Activated CD8-positive, alpha-beta memory T cell treated with anti-CD3 and anti-CD28 coated beads, Interleukin-2, amount 50 U/mL, for 4 hours (primary cell): ENCODE data around the gene RHOT1.
"Not testable (repeated sequence)": the region's sequence is repeated elsewhere in the genome, so short reads cannot be mapped to it uniquely, and the experiment has no call there.

ENCODE experiments used
- DNase-seq: peaks from one replicate; pipeline ENCODE4 v3.0.0-alpha.2; 2020

Gene RHOT1

DNA sequence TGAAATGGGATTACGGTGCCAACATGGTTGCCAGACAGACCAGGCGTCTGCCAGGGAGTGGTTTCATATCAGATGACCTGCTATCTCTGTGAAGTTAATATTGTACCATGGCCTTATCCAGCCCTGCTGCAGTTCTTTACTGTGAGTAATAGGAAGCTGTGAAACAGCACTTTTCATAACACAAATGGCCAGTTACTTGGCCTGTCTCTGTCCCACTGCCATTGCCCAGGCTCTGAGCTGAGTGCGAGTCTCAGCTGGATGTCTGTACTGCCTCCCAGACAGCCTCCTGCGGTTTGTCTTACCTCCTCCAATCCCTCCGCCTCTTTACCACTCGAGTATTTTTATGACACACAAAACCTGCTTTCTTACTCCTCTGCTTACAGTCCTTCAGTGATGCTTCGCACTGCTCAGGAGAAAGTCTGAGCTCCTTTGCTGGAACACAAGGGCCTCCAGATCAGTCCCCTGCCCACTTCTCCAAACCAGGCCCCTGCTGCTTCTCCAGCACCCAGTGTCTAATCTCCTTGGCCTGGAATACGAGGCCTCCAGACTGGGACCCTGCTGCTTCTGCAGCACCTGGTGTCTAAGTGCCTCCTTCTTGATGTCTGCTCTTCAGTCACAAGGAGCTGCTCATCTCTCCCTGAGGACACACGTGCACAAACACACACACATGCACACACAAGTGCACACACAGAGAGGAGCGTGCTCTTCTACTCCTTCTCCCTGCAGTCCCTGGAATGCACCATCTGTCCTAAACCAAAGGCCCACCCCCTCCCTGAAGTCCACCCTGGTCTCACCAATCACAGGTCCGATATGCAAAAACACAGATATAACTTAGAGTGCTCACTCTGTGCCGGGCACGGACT lies 17.1 kb upstream of the RHOT1 start:
- DNase-seq: no peak

DNA sequence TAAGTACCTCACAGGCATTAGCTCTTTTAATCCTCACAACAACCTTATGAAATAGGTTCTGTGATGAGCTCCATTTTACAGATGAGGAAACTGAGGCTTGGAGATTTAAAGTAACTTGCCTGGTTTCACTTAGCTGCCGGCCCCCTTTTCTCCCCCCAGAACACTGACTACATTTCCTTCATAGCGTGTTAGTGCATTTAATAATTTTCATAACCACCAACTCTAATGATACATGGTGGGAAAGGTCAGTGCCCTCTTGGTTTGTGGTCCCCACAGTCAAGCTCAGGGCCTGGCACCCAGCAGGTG lies 16.5 kb upstream of the RHOT1 start:
- no peak for DNase-seq

DNA sequence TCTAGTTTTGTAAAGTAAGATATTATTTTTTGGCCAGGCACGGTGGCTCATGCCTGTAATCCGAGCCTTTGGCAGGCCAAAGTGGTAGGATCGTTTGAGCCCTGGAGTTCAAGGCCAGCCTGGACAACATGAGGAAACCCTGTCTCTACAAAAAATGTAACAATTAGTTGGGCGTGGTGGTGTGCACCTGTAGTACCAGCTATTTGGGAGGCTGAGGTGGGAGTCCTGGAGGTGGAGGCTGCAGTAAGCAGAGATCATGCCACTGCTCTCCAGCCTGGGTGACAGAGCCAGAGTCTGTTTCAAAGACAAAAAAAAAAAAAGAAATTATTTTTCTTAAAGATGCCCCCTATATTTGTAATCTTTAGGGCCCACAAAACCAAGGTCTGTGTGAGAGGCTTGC lies 16.0 kb upstream of the RHOT1 start:
- no peak for DNase-seq

DNA sequence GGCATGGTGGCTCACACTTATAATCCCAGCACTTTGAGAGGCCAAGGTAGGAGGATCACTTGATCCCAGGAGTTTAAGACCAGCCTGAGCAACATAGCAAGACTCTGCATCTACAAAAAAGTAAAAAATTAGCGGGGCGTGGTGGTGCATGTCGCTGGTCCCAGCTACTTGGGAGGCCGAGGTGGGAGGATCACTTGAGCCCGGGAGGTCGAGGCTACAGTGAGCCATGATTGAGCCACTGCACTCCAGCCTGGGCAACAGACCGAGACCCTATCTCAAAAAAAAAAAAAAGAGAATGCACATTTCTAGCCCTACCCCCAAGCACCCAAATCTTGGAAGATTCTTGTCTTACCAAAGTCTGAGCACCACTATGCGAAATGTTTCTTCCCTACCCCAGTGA lies 15.6 kb upstream of the RHOT1 start:
- DNase-seq: no peak

- peak; percentile 77 for DNase-seq
Observed at GRCh38 chr17:32127158-32127897, 15.0 kb upstream of the RHOT1 start.

GRCh38 chr17:32128470-32128869 lies 13.8 kb upstream of the RHOT1 start:
- DNase-seq: not testable (repeated sequence)

GRCh38 chr17:32135497-32136117 lies 6.7 kb upstream of the RHOT1 start:
- DNase-seq: not testable (repeated sequence)

GRCh38 chr17:32136856-32137255 lies 5.4 kb upstream of the RHOT1 start:
- DNase-seq: no peak

DNA sequence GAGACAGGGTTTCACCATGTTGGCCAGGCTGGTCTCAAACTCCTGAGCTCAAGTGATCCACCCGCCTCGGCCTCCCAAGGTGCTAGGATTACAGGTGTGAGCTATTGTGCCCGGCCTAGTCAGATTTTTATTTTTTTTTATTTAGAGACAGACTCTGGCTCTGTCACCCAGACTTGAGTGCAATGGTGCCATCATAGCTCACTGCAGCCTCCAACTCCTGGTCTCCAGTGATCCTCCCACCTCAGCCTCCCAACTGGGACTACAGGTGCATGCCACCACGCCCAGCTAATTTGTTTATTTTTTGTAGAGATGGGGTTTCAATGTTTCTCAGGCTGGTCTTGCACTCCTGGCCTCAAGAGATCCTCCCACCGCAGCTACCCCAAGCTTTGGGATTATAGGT lies 2.8 kb upstream of the RHOT1 start:
- DNase-seq: not testable (repeated sequence)

- DNase-seq: no peak
Observed at GRCh38 chr17:32141258-32141657, 1.0 kb upstream of the RHOT1 start.

GRCh38 chr17:32141679-32142037 lies 644 bp upstream of the RHOT1 start:
- DNase-seq: no peak

DNA sequence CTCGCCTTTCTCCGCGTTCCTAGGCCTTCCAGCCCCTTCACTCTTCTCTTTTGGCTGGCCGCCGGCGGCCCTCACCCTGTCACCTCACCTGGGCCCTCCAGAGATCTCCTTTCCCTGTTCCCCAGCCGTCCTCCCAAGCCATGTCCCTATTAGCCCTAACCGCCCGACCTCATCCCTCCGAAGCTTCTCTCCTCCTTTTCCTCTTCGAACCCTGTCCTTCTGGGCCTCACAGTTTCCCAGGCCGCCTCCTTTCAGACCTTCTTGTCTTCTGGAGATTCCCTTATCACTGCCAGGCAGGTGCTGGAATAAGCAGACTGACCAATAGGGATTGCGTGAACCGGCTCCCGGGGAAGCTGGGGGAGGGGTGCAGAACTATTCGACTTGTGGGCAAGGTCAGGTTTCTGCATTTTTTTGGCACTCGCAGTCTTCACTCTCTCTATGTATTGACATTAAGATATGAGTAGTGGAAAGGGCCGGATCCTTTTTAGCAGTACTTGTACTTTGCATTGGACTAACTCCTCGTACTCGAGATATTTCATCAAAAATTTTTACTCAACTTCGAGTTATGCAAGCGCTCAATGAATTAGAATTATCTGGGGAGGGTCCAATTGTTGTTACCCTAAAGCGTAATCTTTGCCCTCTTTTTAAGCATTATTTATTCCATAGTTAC lies 690 bp downstream of the RHOT1 start:
- no peak for DNase-seq

GRCh38 chr17:32143527-32143870 lies 1.2 kb downstream of the RHOT1 start:
- DNase-seq: no peak

DNA sequence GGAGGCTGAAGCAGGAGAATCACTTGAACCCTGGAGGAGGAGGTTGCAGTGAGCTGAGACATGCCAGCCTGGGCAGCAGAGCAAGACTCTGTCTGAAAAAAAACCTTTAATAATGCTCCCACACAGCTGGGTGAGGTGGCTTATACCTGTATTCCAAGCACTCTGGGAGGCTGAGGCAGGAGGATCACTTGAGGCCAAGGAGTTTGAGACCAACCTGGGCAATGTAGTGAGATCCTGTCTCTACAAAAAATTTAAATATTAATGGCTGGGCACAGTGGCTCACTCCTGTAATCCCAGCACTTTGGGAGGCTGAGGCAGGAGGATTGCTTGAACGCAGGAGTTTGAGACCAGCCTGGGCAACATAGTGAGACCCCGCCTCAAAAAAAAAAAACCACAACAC lies 2.1 kb downstream of the RHOT1 start:
- DNase-seq: not testable (repeated sequence)

GRCh38 chr17:32148351-32148750 lies 6.0 kb downstream of the RHOT1 start:
- DNase-seq: no peak

- no peak for DNase-seq
Observed at GRCh38 chr17:32150358-32150757, 8.1 kb downstream of the RHOT1 start.

GRCh38 chr17:32152130-32152529 lies 9.8 kb downstream of the RHOT1 start:
- no peak for DNase-seq

DNA sequence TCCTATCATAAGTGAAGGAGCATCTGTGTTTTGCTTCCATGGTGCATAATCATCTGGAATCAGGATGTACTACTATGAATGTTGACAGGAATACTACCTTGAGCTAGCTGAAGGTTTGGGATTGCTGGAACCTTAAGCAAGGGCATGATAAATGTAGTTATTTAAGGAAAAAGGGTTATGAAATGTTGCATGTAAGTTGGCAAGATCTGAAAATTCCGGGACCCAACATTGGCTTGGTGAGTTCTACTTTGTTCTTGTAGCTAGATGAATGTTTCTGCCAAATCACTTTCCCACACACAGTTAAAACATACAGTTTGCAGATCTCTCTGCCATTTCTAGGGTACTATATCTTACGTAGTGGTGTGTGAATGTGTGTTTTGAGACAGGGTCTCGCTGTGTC lies 13.6 kb downstream of the RHOT1 start:
- no peak for DNase-seq

DNA sequence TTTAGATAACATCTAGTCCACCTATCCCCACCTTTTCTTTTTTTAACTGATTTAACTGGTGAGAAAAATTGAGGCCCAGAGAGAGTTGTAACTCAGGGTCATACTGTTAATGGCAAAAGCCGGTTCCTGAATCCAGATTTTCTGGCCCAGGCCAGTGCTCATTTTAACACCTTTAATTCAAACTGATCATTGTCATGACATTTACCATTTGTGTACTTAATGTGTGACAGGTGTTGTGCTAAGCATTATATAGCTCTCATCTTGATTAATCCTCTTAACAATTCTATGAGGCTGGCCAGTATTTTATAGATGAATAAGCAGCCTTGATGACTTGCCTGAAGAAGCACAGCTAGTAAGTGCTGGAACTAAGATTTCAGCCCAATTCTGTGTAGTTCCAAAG lies 14.4 kb downstream of the RHOT1 start:
- DNase-seq: no peak

- DNase-seq: no peak
Observed at GRCh38 chr17:32157225-32157624, 14.9 kb downstream of the RHOT1 start.

DNA sequence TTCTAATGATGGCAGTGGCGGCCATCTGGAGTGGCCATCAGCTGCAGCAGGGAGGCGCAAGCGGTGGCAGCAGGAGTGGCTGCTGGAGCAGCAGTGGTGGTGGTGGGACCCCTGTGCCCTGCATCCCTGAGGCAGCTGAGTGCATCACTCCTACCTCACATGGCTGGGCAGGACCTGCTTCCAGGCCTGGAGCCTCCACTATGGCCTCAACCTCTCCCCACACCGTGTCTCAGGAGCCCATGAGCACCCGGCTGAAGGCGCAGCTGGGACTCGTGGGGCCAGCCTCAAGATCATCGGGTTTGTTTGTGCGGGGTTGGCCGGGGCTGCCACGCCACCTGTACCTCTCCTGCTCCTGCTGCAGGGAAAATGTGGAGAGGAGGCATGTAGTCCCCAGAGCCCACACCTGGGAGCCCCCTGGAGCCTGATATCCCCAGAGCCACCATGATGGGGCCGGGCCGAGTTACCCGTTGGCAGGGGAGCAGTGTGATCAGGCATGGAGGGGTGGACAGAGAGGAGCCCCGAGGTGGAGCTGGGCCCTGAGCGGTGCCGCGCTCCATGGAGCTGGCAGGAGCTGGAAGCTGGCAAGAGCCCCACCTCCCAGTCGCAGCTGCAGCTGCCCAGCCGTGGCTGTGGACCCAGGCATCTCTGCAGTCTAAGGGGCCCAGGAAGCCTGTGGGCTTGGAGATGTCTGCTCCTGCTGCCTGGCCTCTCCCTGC lies 16.7 kb downstream of the RHOT1 start:
- DNase-seq: no peak

GRCh38 chr17:32159586-32160438 lies 17.5 kb downstream of the RHOT1 start:
- DNase-seq: no peak
